ENCODE measurements around the gene RAB3D.
"Not testable (repeated sequence)": the region's sequence is repeated elsewhere in the genome, so short reads cannot be mapped to it uniquely, and the experiment has no call there.

RAB3D gene

DNA sequence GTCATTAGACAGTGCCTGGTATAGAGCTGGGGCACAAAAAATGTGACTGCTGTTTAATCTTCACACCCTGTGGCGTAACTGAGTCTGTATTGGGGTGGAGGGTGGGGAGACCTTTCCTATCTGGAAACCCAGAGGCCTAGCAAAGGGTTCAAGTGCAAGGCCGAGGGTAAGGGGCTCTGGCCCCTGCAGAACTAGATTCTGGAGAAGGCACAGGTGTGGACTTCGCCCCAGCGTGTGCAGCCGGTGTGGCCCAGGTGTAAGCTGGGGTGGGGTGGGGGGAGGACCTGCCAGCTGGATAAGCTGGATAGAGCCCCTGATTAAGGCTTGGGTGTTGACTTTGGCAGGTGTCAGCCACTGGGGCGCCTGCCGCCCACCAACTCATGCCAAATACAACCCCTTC, 1.3 kb downstream of the RAB3D start:
- no peak for DNase-seq (ENCODE audit: low read depth)

DNA sequence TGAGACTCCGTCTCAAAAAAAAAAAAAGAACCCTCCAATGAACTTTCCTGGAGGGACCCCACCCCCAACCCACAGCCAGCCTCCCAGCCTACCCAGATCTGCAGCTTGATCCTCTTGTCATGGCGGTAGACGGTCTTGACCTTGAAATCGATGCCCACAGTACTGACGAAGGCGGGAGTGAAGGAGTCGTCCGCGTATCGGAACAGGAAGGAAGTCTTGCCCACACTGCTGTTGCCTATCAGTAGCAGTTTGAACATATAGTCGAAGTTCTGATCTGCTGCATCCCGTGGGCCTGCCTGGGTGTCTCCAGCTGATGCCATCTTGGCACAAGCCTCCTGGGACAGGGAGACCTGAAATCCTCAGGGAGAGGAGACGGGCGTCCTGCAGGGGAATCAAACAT, 2.4 kb downstream of the RAB3D start:
- no peak for DNase-seq (ENCODE audit: low read depth)

DNA sequence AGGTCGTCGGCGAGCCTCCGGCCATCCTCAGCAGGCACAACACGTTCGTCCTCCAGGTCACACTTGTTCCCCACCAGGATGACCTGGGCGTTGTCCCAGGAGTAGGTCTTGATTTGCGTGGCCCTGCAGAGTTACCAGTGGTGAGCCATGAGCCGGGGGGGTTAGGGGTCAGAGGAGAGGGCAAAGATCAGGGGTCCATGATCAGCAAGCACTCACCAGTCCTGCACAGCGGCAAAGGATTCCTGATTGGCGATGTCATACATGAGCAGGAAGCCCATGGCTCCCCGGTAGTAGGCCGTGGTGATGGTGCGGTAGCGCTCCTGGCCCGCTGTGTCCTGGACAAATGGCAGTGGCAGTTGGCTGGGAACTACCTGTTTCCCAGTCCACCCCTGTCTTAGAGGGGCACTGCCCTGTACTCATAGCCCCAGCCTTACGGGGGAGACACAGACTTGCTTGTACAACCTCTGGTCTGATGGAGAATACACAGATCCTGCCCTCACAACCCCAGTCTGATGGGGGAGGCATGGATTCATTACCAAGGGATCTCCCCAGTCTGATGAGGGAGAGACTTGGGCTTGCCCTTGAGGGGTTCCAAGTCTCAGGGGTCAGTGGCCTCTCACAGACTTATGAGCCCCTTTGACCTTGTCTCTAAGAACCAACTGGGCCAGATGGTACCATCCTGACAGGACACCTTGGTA, 3.9 kb downstream of the RAB3D start:
- DNase-seq (ENCODE audit: low read depth): no peak

DNA sequence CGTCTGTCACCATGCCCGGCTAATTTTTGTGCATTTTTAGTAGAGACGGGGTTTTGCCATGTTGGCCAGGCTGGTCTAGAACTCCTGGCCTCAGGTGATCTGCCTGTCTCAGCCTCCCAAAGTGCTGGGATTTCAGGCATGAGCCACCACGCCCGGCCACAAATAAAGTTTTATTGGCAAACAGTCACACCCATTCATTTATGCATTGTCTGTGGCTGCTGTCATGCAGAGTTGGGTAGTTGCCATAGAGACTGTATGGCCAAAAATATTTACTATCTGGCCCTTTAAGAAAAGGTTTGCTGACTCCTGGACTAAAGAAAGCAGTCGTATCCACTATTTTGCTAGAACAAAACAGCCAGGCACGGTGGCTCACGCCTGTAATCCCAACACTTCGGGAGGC, 5.6 kb downstream of the RAB3D start:
- not testable (repeated sequence) for DNase-seq (ENCODE audit: low read depth)

DNA sequence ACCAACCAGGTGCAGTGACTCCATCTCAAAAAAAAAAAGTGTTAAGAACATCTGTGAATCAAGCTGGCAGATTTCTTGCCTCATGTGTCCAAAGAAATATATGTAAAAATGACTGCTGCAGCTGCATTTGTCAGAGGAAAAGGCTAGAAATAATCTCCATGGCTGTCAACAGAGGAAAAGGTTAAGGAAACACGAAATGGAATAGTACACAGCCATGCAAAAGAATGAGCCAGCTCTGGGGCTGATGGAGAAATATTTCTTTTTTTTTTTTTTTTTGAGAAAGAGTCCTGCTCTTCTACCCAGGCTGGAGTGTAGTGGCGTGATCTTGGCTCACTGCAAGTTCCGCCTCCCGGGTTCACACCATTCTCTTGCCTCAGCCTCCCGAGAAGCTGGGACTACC, 6.6 kb downstream of the RAB3D start:
- DNase-seq (ENCODE audit: low read depth): no peak

DNA sequence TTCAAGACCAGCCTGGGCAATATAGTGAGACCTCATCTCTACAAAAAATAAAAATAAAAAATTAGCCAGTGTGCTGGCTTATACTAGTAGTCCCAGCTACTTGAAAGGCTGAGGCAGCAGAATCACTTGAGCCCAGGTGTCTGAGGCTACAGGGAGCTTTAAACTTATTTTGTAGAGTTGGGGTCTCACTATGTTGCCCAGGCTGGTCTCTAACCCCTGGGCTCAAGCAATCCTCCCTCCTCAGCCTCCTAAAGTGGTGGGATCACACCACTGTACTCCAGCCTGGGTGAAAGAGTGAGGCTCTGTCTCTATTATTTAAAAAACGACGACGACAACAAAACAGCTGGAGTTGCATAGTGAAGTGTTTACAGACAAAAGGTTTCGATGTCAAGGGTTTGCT, 8.0 kb downstream of the RAB3D start:
- DNase-seq (ENCODE audit: low read depth): no peak

DNA sequence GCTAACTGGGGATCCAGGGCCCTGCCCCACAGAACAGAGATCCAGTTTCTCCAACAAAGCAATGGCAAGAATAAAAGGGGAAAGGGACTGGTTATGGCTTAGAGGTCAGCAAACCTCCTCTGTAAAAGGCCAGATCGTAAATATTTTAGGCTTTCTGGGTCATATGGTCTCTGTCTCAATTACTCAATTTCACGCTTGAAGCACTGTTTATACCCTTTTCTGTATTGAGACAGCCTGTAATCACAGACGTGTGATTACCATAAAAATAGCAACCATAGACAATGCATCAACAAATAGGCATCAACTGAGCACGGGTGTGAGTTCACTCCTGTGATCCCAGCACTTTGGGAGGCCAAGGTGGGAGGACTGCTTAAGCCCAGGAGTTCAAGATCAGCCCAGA, 9.3 kb downstream of the RAB3D start:
- no peak for DNase-seq (ENCODE audit: low read depth)

DNA sequence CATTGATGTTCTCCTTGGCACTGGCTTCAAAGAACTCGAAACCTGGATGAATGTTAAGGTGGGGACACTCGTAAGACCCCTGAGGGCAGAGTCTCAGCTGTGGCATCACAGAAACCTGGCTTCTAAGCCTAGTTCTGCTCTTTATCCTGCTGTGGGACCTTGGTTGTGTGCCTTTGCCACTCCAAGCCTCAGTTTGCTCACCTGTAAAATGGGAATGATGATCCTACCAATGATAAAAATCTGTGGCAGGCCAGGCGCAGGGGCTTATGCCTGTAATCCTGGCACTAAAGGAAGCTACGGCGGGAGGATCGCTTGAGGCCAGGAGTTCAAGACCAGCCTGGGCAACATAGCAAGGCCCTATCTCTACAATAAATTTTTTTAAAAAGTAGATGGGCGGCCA, 13.9 kb downstream of the RAB3D start:
- no peak for DNase-seq (ENCODE audit: low read depth)

DNA sequence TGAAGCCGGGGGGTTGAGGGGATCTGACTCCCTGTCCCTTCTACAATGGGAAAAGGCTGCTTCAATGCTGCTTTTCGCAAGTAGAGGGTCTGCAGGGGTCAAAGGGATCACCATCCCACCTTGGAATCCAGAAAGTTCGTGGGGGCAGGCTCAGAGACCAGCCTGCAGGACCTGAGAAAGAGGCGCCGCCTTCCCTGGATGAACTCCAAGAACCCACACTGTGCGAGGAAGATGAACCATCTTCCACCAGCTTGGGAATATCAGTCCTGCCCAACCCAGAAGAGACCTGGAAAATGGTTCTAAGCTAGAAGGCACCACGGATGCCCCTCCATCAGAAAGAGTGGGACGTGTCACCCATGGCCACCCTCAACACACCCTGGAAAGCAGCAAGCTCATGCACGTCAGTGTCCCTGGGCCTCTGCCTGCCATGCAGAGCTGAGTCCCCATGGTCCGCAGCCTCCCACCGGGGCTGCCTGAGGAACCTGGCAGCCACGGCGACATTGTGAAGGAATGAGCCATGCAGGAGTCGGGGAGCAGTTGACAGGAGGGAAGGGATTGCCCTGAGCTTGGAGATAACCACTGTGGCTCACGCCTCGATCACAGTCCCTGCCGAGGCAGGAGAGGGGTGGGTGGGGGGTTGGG, 14.6 kb downstream of the RAB3D start:
- no peak for DNase-seq (ENCODE audit: low read depth)

DNA sequence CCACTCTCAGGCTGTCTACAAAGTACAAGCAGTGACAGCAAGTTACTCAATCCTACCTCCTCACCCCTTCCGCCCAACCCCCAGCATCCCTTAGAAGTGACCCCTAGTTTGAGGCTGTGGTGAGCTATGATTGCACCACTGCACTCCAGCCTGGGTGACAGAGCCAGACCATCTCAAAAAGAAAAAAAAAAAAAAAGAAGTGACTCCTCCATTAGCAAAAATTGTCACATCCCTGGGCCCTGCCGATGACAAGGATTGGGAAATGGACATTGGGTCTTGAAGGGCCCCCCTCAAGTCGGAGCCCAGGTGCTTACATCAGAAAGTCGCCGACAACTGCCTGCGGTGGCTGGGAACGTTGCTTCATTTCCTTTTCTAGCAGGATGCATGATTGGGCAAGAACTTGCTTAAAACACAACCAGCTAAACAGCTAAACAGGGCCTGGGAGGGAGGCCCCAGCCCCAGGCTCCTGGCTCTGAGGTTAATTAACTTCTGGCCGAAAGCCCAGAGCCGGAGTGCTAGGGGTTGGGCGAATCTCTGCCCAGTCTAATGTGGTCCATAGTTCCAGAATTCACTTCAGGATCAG, 15.3 kb downstream of the RAB3D start:
- DNase-seq (ENCODE audit: low read depth): peak; percentile 89

DNA sequence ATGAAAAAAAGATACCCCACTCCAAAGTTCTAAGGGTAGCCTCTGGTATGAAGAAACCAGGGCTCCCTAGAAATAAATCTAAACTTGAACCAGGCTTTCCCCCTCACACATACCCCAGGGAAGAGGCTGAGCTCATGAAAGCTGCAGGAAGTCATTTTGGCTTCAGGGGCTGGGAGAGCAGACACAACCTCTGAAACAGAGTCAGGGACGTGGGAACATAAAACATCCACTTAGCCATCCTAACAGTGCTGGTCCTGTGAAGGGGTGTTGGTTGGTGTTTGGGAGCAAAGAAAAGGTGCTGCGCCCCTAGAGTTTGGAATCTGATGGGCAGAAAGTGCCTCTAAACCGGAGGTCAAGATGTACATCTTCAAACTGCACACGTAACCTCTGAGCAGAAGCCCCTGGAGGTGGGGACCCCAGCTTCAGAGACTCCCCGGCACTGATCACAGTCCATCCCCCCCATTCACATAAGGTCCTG, 15.8 kb downstream of the RAB3D start:
- DNase-seq (ENCODE audit: low read depth): no peak

DNA sequence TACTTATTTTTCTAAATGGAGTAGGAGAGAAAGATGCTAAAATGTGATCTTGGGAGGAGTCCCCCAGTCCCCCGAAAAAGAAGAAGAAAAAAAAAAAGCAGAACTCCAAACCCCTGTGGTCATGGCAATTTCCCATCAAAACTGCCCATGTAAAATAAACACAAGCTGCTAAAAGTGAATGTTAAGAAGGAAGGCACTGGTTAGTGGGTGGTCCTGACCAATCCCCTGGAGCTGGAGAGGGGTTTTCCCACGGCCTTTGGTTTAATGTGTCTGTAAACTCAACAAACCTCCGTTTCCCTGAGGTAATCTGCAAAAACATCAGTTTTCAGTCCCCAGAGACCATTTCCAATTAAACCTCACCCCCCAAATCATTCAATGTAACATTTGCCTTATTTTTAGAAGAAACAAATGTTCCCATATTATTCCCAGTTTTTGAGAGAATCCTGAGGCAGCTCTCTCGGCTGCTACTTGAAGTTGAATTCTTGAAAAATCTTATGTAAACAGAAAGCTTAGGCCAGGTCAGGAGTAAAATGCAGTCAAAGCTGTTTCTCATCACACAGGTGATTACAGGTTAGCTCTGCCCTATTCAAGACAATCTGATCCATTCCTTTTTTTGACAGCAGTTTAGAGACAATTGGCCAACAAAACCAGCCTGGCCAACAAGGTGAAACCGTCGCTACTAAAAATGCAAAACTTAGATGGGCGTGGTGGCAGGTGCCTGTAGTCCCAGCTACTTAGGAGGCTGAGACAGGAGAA, 17.0 kb downstream of the RAB3D start:
- no peak for DNase-seq (ENCODE audit: low read depth)

DNA sequence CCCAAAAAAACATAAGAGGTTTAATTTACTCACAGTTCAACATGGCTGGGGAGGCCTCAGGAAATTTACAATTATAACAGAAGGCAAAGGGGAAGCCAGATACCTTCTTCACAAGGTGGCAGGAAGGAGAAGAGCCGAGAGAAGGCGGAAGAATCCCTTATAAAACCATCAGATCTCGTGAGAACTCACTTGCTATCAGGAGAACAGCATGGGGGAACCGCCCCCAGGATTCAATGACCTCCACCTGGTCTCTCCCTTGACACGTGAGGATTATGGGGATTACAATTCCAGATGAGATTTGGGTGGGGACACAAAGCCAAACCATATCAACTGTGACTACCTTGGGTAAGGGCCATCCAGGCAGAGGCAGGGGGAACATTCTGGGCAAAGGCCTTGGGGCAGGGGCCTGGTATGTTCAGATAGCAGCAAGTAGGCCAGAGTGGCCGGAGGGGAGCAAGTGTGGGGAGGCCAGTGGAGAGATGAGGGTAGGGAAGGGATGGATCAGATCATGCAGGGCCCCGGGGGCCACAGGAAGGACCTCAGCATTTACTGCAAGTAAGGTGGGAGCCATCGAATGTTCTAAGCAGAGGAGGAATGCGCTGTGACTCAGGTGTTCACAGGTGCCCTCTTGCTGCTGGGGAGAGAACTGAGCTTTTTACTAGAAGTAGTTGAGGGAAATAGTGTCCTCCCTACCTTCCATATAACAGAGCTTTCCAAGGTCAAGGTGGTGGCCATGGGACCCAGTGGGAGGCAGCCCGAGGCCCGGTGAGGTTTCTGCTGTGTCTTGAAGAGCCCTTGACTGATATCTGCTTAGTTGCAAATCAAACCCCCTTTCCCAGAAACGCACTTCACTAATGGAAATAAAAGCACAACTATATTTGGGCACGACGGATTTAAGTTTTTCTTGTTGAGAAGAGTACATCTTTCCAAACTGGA, 18.0 kb downstream of the RAB3D start:
- DNase-seq (ENCODE audit: low read depth): no peak

DNA sequence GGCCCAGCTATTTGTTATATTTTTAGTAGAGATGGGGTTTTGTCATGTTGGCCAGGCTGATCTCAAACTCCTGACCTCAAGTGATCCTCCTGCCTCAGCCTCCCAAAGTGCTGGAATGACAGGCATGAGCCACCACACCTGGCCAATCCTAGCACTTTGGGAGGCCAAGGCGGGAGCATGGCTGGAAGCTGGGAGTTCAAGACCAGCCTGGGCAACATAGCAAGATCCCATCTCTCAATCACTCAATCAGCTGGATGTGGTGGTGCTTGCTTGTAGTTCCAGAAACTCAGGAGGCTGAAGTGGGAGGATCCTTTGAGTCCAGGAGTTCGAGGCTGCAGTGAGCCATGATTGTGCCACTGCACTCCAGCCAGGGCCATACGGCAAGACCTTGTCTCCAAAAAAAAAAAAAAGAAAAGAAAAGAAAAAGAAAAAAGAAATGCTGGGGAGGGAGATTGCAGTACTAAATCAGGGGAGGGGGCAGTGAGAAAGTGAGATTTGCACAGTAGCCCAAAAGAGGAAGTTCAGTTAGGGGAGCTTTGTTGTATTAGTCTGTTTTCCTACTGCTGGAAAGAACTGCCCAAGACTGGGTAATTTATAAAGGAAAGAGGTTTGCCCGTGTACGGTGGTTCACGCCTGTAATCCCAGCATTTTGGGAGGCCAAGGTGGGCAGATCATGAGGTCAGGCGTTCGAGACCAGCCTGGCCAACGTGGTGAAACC, 19.0 kb downstream of the RAB3D start:
- DNase-seq (ENCODE audit: low read depth): not testable (repeated sequence)

DNA sequence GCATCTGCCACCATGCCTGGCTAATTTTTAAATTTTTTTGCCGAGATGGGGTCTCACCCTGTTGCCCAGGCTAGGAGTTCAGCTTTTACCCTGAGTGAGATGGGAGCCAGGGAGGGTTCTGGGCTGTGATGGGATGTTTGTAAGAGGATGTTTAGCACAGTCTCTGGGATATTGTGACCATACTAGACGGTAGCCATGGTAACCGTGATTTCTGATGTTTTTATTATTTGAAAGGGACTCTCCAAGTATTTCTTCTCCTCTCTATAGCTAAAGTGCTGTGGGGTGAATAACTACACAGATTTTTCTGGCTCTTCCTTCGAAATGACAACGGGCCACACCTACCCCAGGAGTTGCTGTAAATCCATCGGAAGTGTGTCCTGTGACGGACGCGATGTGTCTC, 33.1 kb downstream of the RAB3D start:
- no peak for DNase-seq (ENCODE audit: low read depth)

DNA sequence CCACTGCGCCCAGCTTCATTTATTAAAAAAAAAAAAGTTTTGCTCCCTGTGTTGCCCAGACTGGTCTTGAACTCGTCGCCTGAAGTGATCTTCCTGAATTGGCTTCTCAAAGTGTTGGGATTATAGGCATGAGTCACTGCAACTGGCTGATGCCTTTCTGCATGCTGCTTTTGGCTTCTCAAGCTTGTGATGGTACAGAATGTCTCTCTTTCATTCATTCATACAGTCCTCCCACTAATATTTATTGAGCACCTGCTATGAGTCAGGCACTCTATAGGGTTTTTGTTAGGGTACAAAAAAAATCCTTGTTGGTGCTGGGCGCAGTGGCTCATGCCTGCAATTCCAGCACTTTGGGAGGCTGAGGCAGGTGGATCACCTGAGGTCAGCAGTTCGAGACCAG, 34.5 kb downstream of the RAB3D start:
- DNase-seq (ENCODE audit: low read depth): no peak

DNA sequence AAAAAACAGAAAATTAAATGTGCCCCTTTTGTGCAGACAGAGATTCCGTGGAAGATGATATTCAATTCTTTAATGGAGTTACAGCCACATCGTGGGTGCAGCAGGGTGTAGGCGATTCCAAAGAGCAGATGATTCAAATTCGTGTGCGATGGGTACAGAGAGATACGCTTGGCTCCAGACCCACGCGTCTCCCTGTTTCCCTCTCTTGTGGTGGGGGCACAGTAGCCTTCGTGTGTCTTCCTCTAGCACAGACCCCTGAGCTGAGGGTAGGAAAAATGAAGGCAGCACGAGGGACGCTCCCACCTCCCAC, 38.7 kb downstream of the RAB3D start:
- DNase-seq (ENCODE audit: low read depth): no peak

DNA sequence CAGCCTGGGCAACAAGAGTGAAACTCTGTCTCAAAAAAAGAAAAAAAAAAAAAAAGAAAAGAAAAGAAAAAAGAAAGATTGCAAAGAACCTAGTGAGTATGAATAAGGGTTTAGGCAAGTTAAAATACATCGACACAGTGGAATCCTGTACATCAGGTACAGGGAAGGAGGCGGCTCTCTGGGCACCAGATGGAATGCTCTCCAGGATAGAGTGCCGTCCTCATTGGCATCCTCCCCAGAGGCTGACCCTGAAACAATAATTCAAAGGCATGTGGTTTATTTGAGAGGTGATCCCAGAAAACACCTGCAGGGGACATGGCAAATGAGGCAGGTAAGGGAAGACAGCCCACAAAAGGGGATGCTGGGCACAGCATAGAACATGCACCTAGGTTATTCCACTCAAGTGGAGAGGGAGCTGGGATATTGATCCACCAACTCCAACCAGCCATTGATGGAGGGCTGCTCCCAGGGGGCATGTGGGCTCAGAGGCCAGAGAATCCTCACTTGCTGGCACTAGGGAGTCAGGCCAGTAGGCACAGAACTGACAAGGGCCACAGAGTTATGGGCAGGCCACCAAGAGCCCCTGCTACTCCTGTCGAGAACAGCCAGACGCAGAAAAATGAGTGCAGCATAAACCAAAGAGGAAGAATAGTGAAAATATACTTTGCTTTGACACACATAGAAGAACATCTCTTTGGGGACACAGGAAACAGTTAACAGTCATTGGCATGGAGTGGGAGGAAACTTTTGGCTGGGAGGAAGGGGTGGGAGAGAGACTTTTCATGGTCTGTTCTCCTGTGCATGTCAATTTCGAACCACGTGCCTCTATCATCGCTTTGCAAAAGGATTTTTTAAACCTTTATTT, 39.3 kb downstream of the RAB3D start:
- DNase-seq (ENCODE audit: low read depth): no peak

DNA sequence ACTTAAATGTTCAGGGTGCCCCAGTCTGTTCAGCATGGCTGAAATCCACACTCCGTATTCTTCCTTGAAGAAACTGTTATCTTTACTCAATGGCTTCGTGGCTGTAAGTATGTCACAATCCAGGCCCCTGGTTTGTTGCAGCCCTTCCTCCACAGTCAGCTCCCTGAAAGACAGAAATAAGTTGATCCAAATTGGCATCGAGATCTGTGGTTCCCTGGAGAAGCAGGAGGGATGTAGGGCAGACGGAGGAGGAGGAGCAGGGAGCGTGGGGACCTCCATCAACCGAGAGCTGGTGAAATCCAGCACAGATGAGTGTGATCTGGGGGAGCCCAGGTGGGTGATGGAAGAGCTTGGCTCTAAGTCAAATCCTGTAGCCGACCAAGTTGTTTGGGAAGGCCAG, 43.2 kb downstream of the RAB3D start:
- DNase-seq (ENCODE audit: low read depth): no peak

DNA sequence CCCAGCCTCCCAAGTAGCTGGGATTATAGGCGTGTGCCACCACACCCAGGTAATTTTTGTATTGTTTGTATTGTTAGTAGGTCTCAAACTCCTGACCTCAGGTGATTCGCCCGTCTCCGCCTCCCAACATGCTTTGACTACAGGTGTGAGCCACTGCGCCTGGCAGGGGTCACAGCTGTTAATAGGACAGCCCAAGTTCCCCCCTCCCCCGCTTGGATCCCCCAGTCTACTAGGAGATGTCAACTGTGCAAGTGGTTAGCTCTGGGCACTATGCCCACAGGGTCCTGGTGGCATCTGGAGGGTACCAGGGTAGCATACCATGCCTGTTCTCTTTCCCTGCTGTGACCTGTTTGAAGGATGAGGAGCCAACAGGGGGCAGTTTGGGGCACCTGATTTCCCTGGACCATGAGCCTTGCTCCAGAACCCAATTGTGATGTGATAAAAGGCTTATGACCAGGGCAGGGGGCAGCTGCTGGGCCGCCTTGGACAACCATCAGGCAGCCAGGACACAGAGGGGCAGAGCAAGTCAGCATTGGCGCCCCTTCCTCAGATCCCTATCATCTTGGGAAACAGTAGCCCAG, 43.7 kb downstream of the RAB3D start, which contains the start of gene TSPAN16:
TSPAN16 (plus strand) TSS at position 496 of the 581 bp plus-strand sequence. CDS start 138 bp downstream, outside the sequence.
- no peak for DNase-seq (ENCODE audit: low read depth)

Data from GM04503 (cell line).